Measurements from ENCODE around the gene SERGEF.

Gene SERGEF

DNA sequence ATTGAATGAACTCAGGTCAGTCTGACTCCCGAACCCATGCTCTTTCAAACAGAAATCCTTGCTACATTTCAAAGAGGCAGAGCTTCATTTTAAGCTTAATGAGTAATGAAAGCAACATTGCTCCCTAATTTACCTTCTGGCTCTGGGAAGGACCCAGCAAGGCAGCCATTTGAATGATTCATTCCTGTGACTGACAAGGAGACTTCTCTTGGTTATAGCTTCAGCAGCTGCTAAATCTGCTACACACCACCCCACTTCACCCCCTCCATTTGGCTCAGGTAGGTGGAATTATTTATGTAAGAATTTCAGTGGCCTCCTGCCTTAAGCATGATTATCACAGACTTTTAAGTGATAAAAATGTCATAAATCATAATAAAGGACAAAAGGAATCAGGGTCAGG is 160.6 kb downstream of the SERGEF start:
- no peak for DNase-seq

DNA sequence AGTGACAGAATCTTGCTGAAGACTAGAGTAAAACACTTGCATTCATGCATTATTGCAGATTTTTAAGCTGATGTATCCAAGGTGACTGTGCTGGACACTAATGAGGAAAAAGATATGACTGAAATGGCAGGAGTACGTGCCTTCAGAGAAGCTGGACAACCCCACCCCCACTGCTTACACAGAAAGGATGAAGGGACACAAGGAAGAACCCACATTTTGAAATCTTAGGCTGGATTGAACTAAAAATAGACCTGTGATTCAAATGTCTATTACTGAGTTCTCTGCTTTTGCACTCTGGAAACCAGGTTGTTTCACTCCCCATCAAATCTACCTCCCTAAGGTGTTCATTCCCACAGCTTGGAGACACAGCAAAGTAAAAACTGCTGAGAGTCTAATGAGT is 161.2 kb downstream of the SERGEF start:
- no peak for DNase-seq

GRCh38 chr11:17850336-17850735 is 162.5 kb downstream of the SERGEF start:
- DNase-seq, result no peak

DNA sequence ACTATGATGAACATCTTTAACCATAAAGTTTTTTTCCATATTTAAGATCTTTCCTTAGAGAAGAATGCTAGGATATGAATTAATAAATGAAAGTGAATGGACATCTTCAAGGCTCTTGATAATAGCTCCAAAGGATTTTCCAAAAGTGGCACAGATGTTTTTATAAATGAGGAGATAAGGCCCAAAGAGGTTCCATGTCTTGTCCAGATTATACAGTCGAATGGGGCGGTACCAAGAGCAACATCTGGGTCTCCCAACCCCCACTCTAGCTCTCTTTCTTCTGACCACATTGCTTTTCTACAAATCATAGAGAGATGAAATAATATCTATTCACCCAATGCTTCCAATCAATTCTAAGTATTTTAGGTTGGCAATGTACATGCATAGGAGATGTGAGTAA is 164.1 kb downstream of the SERGEF start:
- DNase-seq, result no peak

- DNase-seq, result no peak
Observed at GRCh38 chr11:17846852-17847453, 165.9 kb downstream of the SERGEF start.

- no peak for DNase-seq
Observed at GRCh38 chr11:17845431-17845881, 167.4 kb downstream of the SERGEF start.

- DNase-seq, result no peak
Observed at GRCh38 chr11:17840101-17840548, 172.7 kb downstream of the SERGEF start.

DNA sequence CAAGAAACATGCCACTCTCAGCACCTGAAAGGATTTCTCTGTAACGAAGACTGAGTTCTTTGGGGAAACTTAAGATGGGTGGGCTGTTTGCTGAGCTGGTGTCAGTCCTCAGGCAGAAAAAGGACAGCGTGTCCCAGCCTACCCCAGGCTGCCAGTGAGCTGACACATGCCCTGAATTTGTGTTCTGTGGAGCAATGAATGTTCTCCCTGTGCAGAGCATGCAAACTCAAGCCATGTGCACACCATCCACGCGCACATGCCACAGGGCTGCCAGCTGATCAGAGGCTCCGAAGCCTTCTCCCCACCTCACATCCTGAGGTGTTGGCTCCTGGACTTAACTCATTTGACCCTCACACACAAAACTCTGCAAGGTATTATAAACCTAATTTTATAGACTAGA is 173.4 kb downstream of the SERGEF start:
- DNase-seq, result no peak

DNA sequence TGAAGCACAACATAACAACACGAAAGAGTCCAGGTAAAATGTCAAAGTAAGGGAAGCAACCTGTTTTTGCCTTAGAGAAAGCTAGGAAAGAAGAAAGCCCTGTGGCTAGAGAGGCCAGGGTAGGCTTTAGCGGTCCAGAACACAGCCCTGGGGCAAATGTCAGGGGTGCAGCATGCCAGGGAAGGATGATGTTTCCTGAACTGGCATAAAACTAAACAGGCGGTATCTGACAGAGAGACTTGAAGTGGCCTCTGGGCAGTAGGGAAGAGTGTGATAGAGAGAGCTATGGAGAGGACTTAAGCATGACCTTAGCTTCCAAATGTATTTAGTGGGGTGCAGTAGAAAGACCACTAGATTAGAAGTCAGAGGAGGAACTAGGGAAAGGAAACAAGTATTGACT is 174.7 kb downstream of the SERGEF start:
- no peak for DNase-seq

GRCh38 chr11:17831883-17832282 is 181.0 kb downstream of the SERGEF start:
- DNase-seq, result no peak

DNA sequence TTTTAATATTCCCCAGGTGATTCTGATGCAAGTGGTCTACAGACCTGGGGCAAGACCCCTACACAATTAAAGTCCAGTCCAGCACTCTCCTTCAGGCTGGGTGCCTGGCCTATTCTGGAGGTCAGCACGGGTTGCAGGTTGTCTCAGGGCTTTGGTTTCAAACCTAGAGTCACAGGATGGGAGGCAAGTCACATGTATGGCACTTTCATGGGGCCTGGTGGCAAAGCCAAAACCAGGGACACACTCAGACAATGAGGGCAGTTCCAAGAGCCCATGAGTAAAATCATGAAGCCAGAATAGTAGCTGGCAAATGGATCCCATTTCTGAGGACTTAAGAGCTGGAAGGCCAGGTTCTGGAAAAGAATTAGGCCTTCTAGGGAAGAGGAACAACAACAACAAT is 181.6 kb downstream of the SERGEF start:
- DNase-seq, result no peak

- DNase-seq, result no peak
Observed at GRCh38 chr11:17828311-17828751, 184.5 kb downstream of the SERGEF start.

- no peak for DNase-seq
Observed at GRCh38 chr11:17827006-17827405, 185.8 kb downstream of the SERGEF start.

DNA sequence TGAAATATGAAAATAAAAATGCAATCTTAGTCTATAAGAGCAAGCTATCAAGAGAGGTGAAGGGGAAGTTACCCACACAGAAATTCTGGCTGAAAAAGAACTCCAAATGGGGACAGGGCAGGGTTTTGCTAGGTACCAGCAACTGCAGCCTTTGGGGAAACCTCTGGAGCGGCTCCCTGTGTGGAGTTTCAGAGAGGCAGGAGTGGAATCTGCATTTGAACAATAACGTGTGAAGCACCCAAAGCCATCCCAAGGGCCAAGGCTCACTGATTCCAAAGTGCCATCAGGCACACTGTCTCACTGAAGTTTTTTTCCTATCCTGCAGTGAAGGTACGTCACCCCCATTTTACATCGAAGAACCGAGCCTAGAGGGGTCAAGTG is 190.5 kb downstream of the SERGEF start:
- no peak for DNase-seq

DNA sequence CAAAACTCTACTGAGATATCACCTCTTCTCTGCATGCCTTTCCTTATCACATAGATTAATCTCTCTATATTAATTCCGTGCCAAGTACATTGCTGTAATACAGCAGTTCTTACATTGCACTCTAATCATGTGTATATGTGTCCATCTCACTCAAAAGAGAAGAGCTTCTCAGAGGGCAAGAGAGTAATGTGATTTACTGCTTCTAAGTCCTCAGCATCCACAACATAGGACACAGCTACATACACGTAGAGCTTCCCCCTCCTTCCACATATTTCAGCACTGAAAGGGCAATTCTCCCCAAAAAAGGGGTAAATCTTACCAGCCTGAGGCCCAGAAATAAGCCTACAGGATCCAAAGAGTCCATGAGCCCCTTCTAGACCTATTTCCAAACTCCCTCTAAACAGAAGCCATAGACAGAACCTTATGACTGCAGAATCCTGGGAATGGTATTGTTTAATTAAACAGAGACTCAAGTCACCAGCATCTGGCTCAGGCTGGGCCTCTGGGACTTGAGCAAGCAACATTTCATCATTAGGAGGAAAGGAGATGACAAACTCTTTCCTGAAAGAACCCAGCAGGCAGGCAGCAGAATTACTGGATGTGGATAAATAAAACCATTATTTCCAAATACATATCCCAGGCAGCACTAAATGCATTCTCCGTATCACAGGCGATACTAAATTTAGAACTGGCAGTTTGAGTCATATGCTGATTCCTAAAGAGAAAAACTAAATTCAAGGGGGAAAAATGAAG is 191.0 kb downstream of the SERGEF start:
- no peak for DNase-seq

GRCh38 chr11:17816232-17816931 is 196.5 kb downstream of the SERGEF start:
- DNase-seq, result no peak

- DNase-seq, result no peak
Observed at GRCh38 chr11:17814546-17814945, 198.3 kb downstream of the SERGEF start.

DNA sequence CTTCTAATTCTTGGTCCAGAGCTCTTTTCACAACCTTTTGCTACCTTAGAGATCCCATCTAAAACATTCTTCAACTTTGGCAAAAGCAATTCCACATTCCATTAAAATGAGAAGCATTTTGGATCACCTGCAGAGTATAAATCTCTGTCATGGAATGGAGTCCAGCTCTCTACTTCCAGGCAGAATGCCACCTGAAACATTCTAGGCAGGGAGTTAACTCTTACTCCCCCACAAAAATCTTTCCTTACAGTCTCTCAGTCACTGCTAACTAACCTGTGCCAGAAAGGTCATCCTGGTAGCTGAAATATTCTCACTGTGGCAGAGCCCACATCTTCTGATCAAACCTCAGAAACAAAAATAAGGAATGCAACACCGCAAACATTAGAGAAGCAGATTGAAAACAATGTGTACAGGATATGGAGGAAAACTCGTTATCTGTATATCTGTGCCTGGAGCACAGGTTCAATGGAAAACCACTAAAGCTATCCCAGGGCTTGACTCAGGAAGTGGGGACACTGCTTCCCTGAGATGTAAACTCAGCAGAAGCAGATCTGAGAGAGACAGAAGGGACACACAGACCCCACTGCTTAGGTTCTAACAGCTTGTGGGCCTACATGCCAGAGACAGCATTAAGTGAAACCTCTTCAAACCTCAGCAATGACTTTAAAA is 199.3 kb downstream of the SERGEF start:
- DNase-seq, result no peak

GRCh38 chr11:17812865-17813187 is 200.0 kb downstream of the SERGEF start:
- no peak for DNase-seq

- no peak for DNase-seq
Observed at GRCh38 chr11:17812091-17812864, 200.6 kb downstream of the SERGEF start.

- DNase-seq, result no peak
Observed at GRCh38 chr11:17811352-17811751, 201.5 kb downstream of the SERGEF start.

- no peak for DNase-seq
Observed at GRCh38 chr11:17810746-17811145, 202.1 kb downstream of the SERGEF start.

- no peak for DNase-seq
Observed at GRCh38 chr11:17810041-17810440, 202.8 kb downstream of the SERGEF start.
